Stimulated activated naive CD8-positive, alpha-beta T cell treated with anti-CD3 and anti-CD28 coated beads, Interleukin-15, Interleukin-2, amounts not matched to agents 100 ng/mL and 50 ng/mL, for 24 hours (primary cell): ENCODE measurements around the gene PRKCZ.

Experiments used
- H3K27ac Mint-ChIP-seq: one replicate; pipeline ENCODE4 v1.8.0; 2021; ENCODE audit warnings: mild to moderate bottlenecking, mixed read lengths
- H3K27me3 Mint-ChIP-seq: one replicate; pipeline ENCODE4 v1.8.0; 2021; ENCODE audit warnings: mixed read lengths
- H3K36me3 Mint-ChIP-seq: one replicate; pipeline ENCODE4 v1.8.0; 2021; ENCODE audit warnings: low read depth, mixed read lengths
- H3K4me1 Mint-ChIP-seq: one replicate; pipeline ENCODE4 v1.8.0; 2021; ENCODE audit warnings: low read depth, mixed read lengths
- H3K4me3 Mint-ChIP-seq: one replicate; pipeline ENCODE4 v1.8.0; 2021; ENCODE audit warnings: mild to moderate bottlenecking, mixed read lengths
- H3K9me3 Mint-ChIP-seq: one replicate; pipeline ENCODE4 v1.8.0; 2021; ENCODE audit warnings: mixed read lengths

The PRKCZ gene

DNA sequence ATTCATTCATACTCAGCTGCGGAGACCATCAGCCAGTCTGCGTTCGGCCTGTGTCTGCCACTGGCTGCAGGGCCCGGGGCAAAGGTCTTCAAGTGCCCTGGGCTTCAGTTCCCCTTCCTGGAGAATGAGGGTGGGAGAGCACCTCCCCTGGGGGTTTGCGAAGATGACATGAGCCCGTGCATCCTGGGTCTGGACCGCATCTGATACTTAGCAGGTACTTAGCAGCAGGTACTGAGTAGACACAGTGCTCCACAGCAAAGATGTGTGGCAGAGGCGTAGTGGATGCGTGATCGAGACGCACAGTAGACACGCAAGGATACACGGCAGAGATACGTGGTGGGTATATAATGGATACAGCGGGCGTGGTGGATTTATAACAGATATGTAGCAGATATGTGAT, 51.3 kb downstream of the PRKCZ start:
- Mint-ChIP-seq H3K27ac (no peak overlapping the region), H3K9me3 (peaks cover 4% of the 10 kb centered on the region), H3K36me3 (peaks cover 11% of the 10 kb centered on the region), H3K4me3 (no peak overlapping the region), H3K4me1 (peaks cover 4% of the 10 kb centered on the region), H3K27me3 (no peaks in the 10 kb centered on the region)

GRCh38 chr1:2101946-2102345, 51.7 kb downstream of the PRKCZ start:
- Mint-ChIP-seq H3K27ac (no peak overlapping the region), H3K27me3 (no peaks in the 10 kb centered on the region), H3K4me1 (peaks cover 4% of the 10 kb centered on the region), H3K36me3 (peaks cover 11% of the 10 kb centered on the region), H3K4me3 (no peak overlapping the region), H3K9me3 (peaks cover 4% of the 10 kb centered on the region)

- Mint-ChIP-seq H3K27ac (no peak overlapping the region), H3K36me3 (peaks cover 8% of the 10 kb centered on the region), H3K4me1 (peaks cover 4% of the 10 kb centered on the region), H3K4me3 (no peak overlapping the region), H3K9me3 (peaks cover 3% of the 10 kb centered on the region), H3K27me3 (no peaks in the 10 kb centered on the region)
These were observed 52.5 kb downstream of the PRKCZ start for GRCh38 chr1:2102753-2103152.

DNA sequence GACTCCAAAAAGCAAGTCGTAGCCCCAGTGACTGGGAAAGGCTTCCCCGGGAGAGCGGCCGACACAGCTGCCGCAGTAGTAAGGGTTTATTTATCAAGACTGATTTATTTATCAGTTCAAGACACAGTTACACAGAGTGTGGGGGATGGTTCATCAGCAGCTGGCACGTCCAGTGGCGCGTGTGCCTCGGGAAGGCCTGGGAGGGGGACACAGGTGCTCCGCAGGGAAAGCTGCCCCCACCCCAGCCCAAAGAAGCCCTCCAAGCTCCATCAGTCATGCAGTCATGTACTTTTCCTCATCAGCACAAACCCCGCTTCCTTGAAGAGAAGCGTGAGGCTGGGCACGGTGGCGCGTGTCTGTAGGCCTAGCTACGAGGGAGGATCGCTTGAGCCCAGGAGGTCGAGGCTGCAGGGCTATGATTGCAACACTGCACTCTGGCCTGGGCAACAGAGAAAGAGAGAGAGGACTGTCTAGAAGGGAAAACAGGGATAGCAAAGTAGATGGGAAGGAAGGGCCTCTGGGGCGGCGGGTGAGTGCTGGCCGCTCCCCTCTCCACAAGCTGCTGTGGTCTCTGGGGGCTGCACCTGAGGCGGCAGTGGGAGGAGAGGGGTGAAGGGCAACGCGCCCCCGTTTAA, 53.2 kb downstream of the PRKCZ start:
- H3K4me3 Mint-ChIP-seq, result no peak overlapping the region
- H3K27me3 Mint-ChIP-seq, result no peaks in the 10 kb centered on the region
- H3K4me1 Mint-ChIP-seq, result peaks cover 4% of the 10 kb centered on the region
- no peak overlapping the region for H3K27ac Mint-ChIP-seq
- H3K9me3 Mint-ChIP-seq, result no peaks in the 10 kb centered on the region
- peaks cover 4% of the 10 kb centered on the region for H3K36me3 Mint-ChIP-seq

DNA sequence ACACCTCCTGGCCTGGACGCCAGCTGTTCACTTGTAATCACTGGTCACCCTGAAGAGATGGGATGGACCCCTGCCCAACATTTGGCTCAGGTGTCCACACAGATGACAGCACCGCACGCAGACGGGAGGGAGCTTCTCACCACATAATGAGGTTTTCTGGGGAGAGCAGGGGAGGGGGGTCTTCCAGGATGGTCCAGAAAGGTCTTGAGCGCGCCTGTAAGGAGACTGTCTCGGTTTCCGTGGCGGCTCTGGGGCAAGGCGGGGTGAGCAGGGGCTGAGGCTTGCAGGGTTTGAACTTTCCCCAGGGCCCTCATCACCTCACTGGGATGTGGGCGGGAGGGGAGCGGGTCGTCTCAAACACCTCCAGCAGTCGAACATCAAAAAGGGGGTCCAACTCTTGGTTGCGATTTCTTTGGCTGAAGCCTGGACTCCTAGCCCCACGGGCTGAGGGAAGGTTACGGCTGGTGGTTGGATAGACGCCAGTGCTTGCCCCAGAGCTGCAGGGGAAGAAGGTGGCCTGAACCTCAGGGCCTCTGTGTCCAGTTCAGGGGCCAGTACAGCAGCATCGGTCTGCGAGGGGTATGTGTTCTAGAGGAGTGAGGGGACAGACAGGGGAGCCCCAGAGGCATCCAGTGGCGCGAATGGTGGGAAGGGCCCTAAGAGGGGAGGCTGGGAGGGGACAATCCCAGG, 53.8 kb downstream of the PRKCZ start:
- Mint-ChIP-seq H3K27ac (no peak overlapping the region), H3K4me1 (peaks cover 4% of the 10 kb centered on the region), H3K36me3 (peaks cover under 1% of the 10 kb centered on the region), H3K9me3 (no peaks in the 10 kb centered on the region), H3K4me3 (no peak overlapping the region), H3K27me3 (no peaks in the 10 kb centered on the region)

DNA sequence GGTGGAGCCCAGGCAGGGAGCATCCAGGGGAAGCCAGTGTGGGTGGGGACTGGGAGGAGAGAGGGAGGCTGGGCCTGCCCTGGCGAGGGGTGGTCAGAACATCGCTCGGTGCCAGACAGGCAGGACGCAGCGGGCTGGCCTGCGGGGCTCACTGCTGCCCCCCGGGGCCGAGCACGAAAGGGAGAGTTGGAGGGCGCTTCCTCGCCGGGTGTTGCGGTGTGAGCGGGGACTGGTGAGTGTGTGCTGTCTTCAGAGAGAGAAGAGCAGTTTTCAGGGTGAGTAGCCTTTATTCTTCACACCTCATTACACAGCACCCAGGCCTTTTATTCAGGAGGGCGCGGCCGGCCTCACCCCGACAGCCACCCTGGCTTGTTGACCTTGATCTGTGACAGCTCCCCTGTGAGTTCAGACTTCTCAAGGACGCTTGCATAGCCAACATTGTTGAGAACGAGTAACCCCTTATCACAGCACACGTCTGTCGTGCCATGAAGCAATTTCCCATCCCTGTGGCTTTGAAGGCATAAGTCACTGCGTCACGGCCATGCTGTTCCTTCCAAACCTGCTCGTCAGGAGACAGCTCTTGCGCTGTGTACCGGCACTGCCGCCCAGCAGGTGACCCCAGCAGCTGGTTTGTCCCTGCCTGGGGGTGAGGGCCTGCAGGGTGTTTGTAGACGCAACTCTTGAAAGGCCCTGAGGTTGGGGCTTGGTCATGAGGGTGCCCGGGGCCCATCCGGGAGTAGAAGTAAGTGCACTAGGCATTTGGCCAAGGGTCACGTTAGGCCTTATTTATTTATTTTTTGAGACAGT, 54.6 kb downstream of the PRKCZ start:
- Mint-ChIP-seq H3K9me3 (no peaks in the 10 kb centered on the region), H3K27me3 (no peaks in the 10 kb centered on the region), H3K27ac (no peak overlapping the region), H3K4me3 (no peak overlapping the region), H3K36me3 (no peaks in the 10 kb centered on the region), H3K4me1 (peaks cover 4% of the 10 kb centered on the region)

DNA sequence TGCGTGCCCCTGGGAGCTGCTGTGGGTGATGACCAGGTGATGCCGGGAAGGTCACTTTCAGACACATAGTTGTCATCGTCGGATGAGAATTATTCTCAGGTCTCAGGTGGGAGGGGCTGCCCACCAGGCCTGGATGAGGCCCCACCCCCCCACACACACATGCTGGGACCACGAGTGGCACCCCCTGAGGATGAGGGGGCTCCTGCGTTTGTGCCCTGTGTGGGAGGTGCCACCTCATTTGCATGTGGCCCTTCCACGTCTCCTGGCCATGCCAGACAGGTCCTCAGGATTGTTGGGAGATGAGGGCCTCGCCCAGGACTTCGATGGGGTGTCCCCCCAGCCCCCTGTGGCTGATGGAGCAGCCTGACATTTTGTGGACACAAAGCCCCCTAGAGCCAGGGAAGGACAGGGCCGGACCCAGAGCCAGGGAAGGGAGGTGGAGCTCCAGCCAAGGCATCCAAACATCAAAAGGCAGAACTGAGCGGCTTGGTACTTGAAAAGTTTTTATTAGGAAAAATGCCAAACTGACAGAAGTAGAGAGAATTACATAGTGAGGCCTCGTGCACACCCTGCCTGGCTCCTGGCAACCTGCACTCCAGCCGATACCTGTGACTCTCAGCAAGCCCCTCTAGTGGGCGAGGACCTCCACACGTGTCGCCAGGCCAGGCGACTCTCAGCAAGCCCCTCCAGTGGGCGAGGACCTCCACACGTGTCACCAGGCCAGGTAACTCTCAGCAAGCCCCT, 55.7 kb downstream of the PRKCZ start:
- H3K4me1 Mint-ChIP-seq, result no peaks in the 10 kb centered on the region
- no peak overlapping the region for H3K27ac Mint-ChIP-seq
- no peaks in the 10 kb centered on the region for H3K36me3 Mint-ChIP-seq
- H3K27me3 Mint-ChIP-seq, result no peaks in the 10 kb centered on the region
- no peaks in the 10 kb centered on the region for H3K9me3 Mint-ChIP-seq
- no peak overlapping the region for H3K4me3 Mint-ChIP-seq

DNA sequence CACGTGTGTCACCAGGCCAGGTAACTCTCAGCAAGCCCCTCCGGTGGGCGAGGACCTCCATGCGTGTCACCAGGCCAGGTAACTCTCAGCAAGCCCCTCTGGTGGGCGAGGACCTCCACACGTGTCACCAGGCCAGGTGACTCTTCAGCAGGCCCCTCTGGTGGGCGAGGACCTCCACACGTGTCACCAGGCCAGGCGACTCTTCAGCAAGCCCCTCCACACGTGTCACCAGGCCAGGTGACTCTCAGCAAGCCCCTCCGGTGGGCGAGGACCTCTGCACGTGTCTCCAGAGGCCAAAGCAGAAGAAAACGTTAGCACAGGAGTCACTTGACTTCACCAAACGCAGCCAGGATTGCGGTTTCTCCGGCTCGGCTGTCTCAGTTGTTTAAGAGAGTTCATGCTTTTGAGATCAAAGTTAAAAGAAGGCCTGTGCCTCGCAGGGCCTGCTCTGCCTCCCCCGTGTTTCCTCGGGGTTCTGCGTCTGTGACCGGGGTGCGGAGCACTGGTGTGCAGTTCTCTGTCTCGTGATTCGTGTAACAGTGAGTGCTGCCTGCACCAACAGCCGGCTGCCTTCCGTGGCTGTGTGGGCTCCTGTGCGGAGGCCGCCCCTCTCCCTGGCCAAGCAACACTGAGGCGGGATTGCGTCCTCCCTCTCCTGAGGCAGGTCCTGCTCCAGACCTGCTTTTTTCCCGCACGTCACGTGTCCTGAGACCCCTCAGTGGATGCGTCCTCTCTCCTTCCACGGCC, 56.6 kb downstream of the PRKCZ start:
- no peaks in the 10 kb centered on the region for H3K4me1 Mint-ChIP-seq
- H3K36me3 Mint-ChIP-seq, result no peaks in the 10 kb centered on the region
- H3K9me3 Mint-ChIP-seq, result no peaks in the 10 kb centered on the region
- no peak overlapping the region for H3K4me3 Mint-ChIP-seq
- H3K27me3 Mint-ChIP-seq, result no peaks in the 10 kb centered on the region
- H3K27ac Mint-ChIP-seq, result no peak overlapping the region

GRCh38 chr1:2107586-2108212, 57.5 kb downstream of the PRKCZ start:
- Mint-ChIP-seq H3K9me3 (no peaks in the 10 kb centered on the region), H3K36me3 (no peaks in the 10 kb centered on the region), H3K27me3 (no peaks in the 10 kb centered on the region), H3K4me1 (no peaks in the 10 kb centered on the region), H3K27ac (no peak overlapping the region), H3K4me3 (no peak overlapping the region)

- Mint-ChIP-seq H3K4me3 (no peak overlapping the region), H3K27me3 (no peaks in the 10 kb centered on the region), H3K9me3 (no peaks in the 10 kb centered on the region), H3K4me1 (no peaks in the 10 kb centered on the region), H3K27ac (no peak overlapping the region), H3K36me3 (no peaks in the 10 kb centered on the region)
These were observed 58.1 kb downstream of the PRKCZ start for GRCh38 chr1:2108213-2108876.

DNA sequence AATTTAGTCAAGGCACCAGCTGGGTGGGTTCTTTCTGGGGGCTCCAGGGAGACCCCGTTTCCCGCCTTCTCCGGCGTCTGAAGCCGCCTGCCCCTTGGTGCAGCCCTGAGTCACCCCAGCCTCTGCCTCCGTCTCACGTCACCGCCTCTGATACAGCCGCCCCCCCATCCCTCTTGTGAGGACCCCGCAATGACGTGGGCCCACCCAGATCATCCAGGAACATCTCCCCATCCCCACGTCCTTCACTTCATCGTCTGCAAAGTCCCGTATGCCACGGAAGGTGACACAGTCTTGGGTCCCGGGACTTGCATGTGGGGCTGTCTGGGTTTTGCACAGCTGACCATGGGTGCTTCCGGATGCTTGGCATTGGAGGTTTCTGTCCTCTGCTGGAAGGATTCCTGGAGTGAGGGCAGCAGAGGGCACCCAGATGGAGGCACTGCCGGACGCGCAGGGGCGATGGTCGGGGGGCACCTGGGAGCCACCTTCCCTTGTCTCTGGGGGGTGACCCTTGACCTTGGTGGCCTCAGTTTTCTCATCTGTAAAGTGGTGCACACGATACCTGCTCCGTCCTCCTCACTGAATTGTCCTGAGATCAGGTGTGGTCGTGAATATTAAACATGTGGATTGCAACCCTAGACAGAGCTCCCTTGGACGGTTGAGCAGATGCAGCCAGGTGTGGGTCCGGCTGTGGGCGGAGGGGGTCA, 58.8 kb downstream of the PRKCZ start:
- H3K9me3 Mint-ChIP-seq, result no peaks in the 10 kb centered on the region
- no peaks in the 10 kb centered on the region for H3K36me3 Mint-ChIP-seq
- no peak overlapping the region for H3K4me3 Mint-ChIP-seq
- no peak overlapping the region for H3K27ac Mint-ChIP-seq
- no peaks in the 10 kb centered on the region for H3K27me3 Mint-ChIP-seq
- no peaks in the 10 kb centered on the region for H3K4me1 Mint-ChIP-seq

DNA sequence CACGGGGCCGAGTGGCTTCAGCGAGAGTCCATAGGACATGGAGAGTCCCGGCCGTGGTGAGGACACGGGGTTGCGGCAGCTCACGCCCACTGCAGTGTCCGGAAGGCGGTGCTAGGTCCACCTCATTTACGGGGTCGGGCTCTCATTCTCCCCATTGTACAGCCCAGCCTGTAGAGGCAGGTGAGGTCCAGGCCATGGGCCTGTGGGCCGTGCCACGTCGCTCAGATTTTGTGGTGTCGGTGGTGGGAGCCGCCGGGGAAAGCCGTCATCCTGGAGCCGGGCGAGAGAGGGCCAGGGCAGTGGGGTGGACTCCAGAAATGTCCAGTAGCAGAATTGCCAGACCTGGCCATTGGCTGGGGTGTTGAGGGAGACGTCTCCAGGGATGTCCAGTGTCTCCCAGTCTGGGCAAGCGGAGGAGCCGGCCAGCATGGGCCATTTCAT, 59.4 kb downstream of the PRKCZ start:
- H3K36me3 Mint-ChIP-seq, result no peaks in the 10 kb centered on the region
- no peaks in the 10 kb centered on the region for H3K9me3 Mint-ChIP-seq
- H3K4me3 Mint-ChIP-seq, result no peak overlapping the region
- H3K27me3 Mint-ChIP-seq, result no peaks in the 10 kb centered on the region
- no peak overlapping the region for H3K27ac Mint-ChIP-seq
- H3K4me1 Mint-ChIP-seq, result no peaks in the 10 kb centered on the region

DNA sequence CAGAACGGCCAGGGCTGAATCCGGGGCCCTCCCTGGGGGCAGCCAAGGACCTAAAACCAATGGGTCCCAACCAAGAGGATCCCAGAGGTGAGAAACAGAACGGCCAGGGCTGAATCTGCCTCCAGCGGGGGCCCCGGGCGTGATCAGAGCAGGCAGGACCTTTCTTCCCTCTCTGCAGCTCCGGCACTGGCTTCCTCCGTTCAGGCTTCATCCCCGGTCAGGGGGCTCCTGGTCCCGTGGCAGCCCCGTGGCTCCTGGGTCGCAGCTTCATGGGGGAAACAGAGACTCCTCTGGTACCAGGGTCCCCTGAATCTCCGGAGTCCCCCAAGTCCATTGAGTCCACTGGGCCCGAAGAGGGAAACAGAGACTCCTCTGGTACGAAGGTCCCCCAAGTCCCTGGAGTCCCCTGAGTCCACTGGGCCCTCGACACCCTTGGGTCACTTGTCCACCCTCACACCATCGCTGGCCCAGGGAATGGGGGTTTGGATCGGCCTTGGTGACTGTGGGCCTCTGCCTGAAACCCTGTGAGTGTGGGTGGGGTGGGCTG, 60.1 kb downstream of the PRKCZ start:
- Mint-ChIP-seq H3K27ac (no peak overlapping the region), H3K27me3 (no peaks in the 10 kb centered on the region), H3K4me3 (no peak overlapping the region), H3K36me3 (no peaks in the 10 kb centered on the region), H3K9me3 (no peaks in the 10 kb centered on the region), H3K4me1 (no peaks in the 10 kb centered on the region)
